AG04449 (cell line): ENCODE data around the gene SIL1.
"Not testable (repeated sequence)": the region's sequence is repeated elsewhere in the genome, so short reads cannot be mapped to it uniquely, and the experiment has no call there.

Experiments
- CTCF ChIA-PET: fragments of 350-600 bp; formaldehyde crosslinking; extraction: SDS; loops from one replicate; lab custom pipeline; 2021; ENCODE audit warnings: antibody characterized with exemption; lab: Yijun Ruan, JAX
- POLR2A ChIA-PET: fragments of 400-600, 350-600 bp; formaldehyde crosslinking; extraction: SDS; loops from one replicate; lab custom pipeline; 2020; ENCODE audit warnings: antibody characterized with exemption, inconsistent platforms; lab: Yijun Ruan, JAX
- DNase-seq: peaks from one replicate; pipeline ENCODE4 v3.0.0-alpha.2; 2010; ENCODE audit warnings: low read depth, low spot score
- H3K4me3 ChIP-seq: 2 replicates; pipeline ENCODE4 v1.5.1; 2011; ENCODE audit warnings: low read depth, mild to moderate bottlenecking, control low read depth, low read length
- TF ChIP-seq, protein P1 (sequence below): IDR thresholded peaks from one replicate; pipeline ENCODE4 v1.5.1; 2011; ENCODE audit warnings: mild to moderate bottlenecking, moderate library complexity, low read length, control low read depth, inconsistent platforms; ENCODE audit not compliant: insufficient read depth; ENCODE audit errors: missing control alignments

SIL1 gene

GRCh38 chr5:139194486-139194885, 3.7 kb downstream of the SIL1 start:
- POLR2A ChIA-PET, result no interaction called here
- H3K4me3 ChIP-seq, result no peak overlapping the region
- DNase-seq, result no peak
- TF ChIP-seq, protein P1, sequence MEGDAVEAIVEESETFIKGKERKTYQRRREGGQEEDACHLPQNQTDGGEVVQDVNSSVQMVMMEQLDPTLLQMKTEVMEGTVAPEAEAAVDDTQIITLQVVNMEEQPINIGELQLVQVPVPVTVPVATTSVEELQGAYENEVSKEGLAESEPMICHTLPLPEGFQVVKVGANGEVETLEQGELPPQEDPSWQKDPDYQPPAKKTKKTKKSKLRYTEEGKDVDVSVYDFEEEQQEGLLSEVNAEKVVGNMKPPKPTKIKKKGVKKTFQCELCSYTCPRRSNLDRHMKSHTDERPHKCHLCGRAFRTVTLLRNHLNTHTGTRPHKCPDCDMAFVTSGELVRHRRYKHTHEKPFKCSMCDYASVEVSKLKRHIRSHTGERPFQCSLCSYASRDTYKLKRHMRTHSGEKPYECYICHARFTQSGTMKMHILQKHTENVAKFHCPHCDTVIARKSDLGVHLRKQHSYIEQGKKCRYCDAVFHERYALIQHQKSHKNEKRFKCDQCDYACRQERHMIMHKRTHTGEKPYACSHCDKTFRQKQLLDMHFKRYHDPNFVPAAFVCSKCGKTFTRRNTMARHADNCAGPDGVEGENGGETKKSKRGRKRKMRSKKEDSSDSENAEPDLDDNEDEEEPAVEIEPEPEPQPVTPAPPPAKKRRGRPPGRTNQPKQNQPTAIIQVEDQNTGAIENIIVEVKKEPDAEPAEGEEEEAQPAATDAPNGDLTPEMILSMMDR, result no peak
- CTCF ChIA-PET, result no interaction called here

GRCh38 chr5:139193928-139194327, 4.2 kb downstream of the SIL1 start:
- ChIA-PET CTCF (no interaction called here), POLR2A (no interaction called here)
- TF ChIP-seq, protein P1, result no peak
- DNase-seq, result no peak
- H3K4me3 ChIP-seq, result no peak overlapping the region

DNA sequence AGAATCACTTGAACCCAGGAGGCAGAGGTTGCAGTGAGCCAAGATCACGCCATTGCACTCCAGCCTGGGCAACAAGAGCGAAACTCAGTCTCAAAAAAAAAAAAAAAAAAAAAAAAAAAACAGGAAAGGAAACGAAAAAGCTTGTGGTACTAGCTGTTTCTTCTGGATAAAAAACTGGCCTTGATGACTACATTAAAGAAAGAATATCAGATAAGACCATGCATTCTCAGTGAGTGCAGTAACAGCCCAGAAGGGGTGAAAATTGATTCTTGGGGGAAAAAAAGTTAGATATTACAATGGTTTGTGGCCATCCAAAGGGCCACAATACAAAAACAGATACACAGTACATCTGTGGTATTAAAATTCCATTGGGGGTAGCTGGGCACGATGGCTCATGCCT, 5.3 kb downstream of the SIL1 start:
- POLR2A ChIA-PET, CTCF ChIA-PET, H3K4me3 ChIP-seq: not testable (repeated sequence)

DNA sequence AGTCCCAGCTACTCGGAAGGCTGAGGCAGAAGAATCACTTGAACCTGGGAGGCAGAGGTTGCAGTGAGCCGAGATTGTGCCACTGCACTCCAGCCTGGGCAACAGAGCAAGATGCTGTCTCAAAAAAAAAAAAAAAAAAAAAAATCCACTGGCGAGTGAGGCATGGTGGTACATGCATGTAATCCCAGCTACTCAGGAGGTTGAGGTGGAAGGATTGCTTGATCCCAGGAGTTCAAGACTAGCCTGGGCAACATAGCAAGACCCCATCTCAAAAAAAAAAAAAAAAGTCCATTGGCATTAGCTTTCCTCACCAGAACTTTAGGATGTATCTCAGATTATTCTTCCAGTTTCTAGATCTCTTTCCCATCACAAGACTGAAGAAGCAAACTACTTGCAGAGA, 6.2 kb downstream of the SIL1 start:
- H3K4me3 ChIP-seq, POLR2A ChIA-PET, DNase-seq, CTCF ChIA-PET: not testable (repeated sequence)

More for the DNA sequence above, 5.3 kb downstream of the SIL1 start:
- not testable (repeated sequence) for DNase-seq

GRCh38 chr5:139190125-139190524, 8.0 kb downstream of the SIL1 start:
- ChIA-PET CTCF (no interaction called here), POLR2A (no interaction called here)
- TF ChIP-seq, protein P1, result no peak
- no peak overlapping the region for H3K4me3 ChIP-seq
- DNase-seq, result peak; percentile 67

- TF ChIP-seq, protein P1, result no peak
- CTCF ChIA-PET, result no interaction called here
- H3K4me3 ChIP-seq, result no peak overlapping the region
- no peak for DNase-seq
- POLR2A ChIA-PET, result interaction anchor here (0.5 kb wide), 1 partner anchor 267 kb away, joined by 3 read pairs; no protein-coding TSS in a partner anchor
Measured at GRCh38 chr5:139188558-139189270, 9.5 kb downstream of the SIL1 start.

GRCh38 chr5:139186752-139187326, 11.3 kb downstream of the SIL1 start:
- H3K4me3 ChIP-seq, result no peak overlapping the region
- ChIA-PET POLR2A (no interaction called here), CTCF (no interaction called here)
- peak; percentile 34 for DNase-seq
- TF ChIP-seq, protein P1, result no peak
